Stimulated activated CD8-positive, alpha-beta memory T cell treated with anti-CD3 and anti-CD28 coated beads, Interleukin-7, amount 100 ng/mL, for 4 hours (primary cell): Measurements from ENCODE around the gene TRIM29.

ENCODE experiments used
- DNase-seq, 2 donors: peaks; one replicate each; pipeline ENCODE4 v3.0.0-alpha.2; 2020; ENCODE audit warnings: low read depth in 2 of 2

TRIM29 gene

GRCh38 chr11:120122924-120123683 is 14.8 kb downstream of the TRIM29 start:
- no peak for DNase-seq

- DNase-seq = no peak
Observed at GRCh38 chr11:120121914-120122473, 15.9 kb downstream of the TRIM29 start.

- no peak for DNase-seq
Observed at GRCh38 chr11:120121336-120121735, 16.6 kb downstream of the TRIM29 start.

- DNase-seq = no peak
Observed at GRCh38 chr11:120120805-120121335, 17.0 kb downstream of the TRIM29 start.

- DNase-seq = no peak
Observed at GRCh38 chr11:120119121-120119520, 18.8 kb downstream of the TRIM29 start.

DNA sequence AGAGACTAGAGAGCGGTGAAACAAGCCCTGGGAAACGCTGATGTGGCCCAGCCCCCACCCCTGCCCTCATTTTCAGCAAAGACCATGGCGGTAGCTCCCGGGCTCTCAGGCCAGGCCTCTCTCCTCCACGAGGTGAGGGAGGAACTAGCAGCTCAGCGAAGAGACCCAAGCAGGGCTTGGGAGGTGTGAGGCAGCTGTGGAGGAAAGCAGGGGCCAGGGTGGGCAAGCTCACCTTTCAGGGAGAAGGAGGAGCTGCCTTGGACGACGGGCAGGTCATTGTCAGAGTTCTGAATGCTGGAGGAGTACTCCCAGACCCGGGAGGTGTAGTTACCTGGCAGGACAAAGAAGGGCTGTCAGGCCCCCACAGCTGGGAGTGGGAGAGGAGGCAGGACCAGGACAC is 19.9 kb downstream of the TRIM29 start:
- no peak for DNase-seq

GRCh38 chr11:120116966-120117365 is 20.9 kb downstream of the TRIM29 start:
- no peak for DNase-seq

DNA sequence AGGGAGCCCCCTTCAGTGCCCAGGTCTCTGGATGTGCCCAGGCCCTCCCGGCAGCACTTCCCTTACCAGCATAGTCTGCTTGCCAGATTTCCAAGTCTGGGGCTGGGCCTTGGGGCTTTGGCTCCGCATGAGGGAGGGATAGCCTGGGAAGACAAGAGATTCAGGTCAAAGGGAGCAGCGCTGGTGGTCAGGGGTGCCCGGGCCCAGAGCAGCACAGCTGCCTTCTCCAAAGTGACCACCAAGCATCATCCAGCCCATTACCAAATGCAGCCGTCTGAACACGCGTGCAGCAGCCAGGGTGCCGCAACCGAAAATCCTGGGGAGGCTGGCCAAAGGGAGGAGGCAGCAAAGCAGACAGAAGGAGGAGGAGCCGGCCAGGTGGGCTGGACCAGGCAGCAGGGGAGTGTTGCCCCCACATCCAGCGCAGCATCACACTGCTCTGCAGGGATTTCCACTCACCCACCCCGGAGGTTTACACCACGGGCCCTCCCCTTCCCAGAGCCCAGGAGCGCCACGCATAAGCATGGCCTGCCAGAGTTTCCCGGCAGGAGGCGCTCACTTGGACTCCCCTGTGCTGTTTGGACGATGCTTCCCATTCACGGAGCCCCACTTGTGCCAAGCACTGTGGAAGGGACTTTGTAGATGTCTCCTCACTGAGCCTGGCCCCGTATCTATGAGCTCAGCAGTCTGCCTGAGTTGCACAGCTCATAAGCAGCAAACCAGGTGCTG is 22.5 kb downstream of the TRIM29 start:
- no peak for DNase-seq

- DNase-seq = no peak
Observed at GRCh38 chr11:120112174-120112796, 25.6 kb downstream of the TRIM29 start.

DNA sequence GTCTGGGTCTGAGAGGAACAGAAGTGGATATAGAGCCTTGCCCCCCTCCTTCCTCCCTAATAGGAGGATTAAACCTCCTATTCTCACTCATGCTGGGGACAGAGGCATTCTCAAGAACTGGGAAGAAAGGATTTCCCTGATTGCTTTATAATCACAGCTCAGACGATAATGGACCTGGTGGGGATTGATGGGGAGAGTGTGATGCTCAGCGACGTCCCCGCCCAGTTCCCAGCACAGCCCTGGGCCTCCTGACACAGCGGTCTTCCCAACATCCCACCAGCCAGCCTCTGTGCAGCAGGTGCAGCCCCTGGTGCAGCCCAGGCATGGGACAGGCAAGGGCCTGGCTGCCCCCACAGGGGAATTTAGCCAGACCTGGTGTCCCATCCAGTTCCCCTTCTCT is 28.4 kb downstream of the TRIM29 start:
- no peak for DNase-seq

DNA sequence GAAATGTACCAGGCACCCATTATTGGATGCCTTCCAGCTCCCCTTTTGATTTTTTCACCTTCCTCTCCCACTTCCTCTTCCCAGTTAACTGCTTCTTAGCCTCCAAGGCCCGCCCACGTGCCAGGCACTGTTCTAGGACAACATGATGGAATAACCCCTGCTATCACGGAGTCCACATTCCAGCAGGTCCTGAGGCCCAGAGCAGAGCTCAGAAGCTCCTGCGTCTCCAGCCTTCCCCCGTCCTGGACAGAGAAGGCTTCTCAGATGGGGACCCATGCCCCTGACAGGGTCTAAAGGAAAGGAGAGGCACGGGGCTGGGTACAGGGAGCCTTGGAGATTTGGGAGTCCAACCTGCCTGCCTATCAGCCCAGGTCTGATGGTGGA is 29.1 kb downstream of the TRIM29 start:
- no peak for DNase-seq

- peak; percentile 11 to 19 for DNase-seq
Observed at GRCh38 chr11:120108154-120108784, 29.6 kb downstream of the TRIM29 start.

DNA sequence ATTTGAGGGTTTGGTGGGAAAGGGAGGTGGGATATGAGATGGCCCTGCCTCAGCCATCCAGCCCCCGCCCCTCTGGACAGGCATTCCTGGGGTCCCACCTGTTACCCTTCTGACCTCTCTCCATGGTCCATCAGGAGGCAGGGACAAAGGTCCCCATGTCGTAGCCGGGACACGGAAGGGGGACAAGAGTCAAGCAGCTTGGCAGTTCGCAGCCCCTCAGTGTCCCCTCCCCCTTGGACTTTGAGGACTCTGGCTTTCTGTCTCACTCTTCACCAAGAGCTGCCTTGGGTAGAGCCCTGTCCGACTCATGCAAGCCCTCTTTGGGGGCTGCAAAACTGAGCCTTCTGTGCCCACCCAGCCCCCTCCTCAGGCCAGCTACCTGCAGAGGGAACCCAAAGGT is 30.2 kb downstream of the TRIM29 start:
- DNase-seq = no peak

GRCh38 chr11:120106354-120107150 is 31.4 kb downstream of the TRIM29 start:
- no peak for DNase-seq

DNA sequence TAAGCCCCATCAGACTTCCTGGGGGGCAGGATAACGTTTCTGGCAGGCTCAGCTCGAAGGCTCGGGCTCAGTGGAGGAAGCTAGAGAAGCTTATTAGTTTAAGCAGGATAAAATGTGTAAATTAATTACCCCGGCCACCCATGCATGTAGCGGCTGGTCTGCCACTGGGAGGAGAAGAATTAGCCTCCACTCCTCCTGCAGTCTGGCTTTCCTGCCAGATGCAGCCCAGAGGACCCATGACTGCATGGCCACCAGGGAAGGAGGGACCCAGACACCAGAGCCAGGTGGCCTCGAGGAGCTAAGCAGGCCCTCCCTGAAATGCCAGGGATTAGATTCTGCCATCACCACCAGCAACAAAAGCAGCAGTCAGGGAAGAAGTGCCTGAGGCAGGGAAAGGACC is 32.3 kb downstream of the TRIM29 start:
- no peak for DNase-seq

DNA sequence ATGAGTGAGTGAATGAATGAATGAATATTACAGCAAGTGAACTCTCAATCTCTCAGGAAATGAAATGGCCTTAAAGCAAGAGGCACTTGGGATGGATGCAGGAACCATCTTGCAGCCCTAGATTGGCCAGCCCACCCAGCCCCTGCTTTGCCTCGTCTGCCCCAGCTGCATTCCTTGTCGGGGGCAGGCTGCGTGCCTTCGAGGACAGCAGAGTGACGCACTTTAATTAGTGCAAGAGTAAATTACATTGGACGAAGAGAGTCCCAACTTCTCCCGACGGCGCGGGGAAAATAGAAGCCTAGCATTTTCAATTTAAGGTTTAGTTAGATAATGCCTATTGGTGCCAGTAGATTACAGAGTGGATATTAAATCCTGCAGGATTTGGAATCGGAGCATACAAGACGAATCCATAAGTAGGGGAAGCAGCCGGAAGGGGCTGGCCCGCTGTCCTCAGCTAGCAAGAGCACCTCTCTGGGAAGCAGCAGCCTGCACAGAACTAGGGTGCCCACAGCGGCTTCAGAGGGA is 33.8 kb downstream of the TRIM29 start:
- DNase-seq = no peak

DNA sequence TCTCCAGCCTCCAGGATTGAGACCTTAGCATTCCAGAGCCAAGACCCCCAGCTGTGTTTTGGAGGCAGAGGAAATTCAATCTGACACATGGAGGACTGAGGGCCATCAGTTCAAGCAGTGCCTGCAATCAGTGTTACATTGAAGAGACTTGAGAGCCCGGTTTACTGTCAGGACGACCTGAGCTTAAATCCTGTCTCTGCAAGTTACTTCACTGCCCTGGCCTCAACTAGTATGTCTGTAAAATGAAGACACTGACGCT is 35.1 kb downstream of the TRIM29 start:
- DNase-seq = no peak

- DNase-seq = no peak
Observed at GRCh38 chr11:120102050-120102863, 35.7 kb downstream of the TRIM29 start.

GRCh38 chr11:120098503-120099020 is 39.4 kb downstream of the TRIM29 start:
- DNase-seq = no peak
